Suprapubic skin (tissue), 4 donors: ENCODE results near the gene INTS6. TPM values are rescaled to one million over a fixed set of nuclear protein-coding genes. Genes with fewer than 3 reads are reported as not detected.

Source experiments
- DNase-seq, 2 donors: peaks; one replicate each; pipeline ENCODE4 v3.0.0-alpha.2; 2019; ENCODE audit warnings: low spot score in 2 of 2
- H3K27ac ChIP-seq: fragments of 200-600 bp; sonication (generic); one replicate; pipeline ENCODE4 v1.5.1; 2019
- H3K27me3 ChIP-seq: fragments of 200-600 bp; sonication (generic); one replicate; pipeline ENCODE4 v1.5.1; 2019
- H3K36me3 ChIP-seq: fragments of 200-600 bp; sonication (generic); one replicate; pipeline ENCODE4 v1.5.1; 2019
- H3K4me1 ChIP-seq: fragments of 200-600 bp; sonication (generic); one replicate; pipeline ENCODE4 v1.5.1; 2019
- H3K4me3 ChIP-seq: fragments of 200-600 bp; sonication (generic); one replicate; pipeline ENCODE4 v1.5.1; 2019; ENCODE audit warnings: mild to moderate bottlenecking
- H3K9me3 ChIP-seq: fragments of 200-600 bp; sonication (generic); one replicate; pipeline ENCODE4 v1.5.1; 2019
- EP300 ChIP-seq: sonication (generic); formaldehyde crosslinking; IDR thresholded peaks from one replicate; pipeline ENCODE4 v1.6.1; 2017; ENCODE audit warnings: antibody characterized with exemption
- POLR2A ChIP-seq, 2 donors: fragments of 450-650 bp; IDR thresholded peaks; one replicate each; pipeline ENCODE4 v1.6.1; 2017; ENCODE audit warnings: antibody characterized with exemption in 2 of 2, mild to moderate bottlenecking in 2 of 2, moderate library complexity in 2 of 2
- POLR2AphosphoS5 ChIP-seq, 3 donors: sonication (generic); formaldehyde crosslinking; IDR thresholded peaks; one replicate each; pipeline ENCODE4 v1.6.1; 2017; ENCODE audit warnings: antibody characterized with exemption in 3 of 3
- WGBS: methylation state at CpG from one replicate; pipeline ENCODE4 v1.1.5; 2018; 5-methylcytosine and 5-hydroxymethylcytosine counted together
- total RNA-seq, 4 donors: library from RNA; depleted of rRNA; stranded (reverse); fragments of >200 nt; gene quantifications; one replicate each; pipeline ENCODE4 v1.1.0, GENCODE V29; 2016
- TF ChIP-seq, protein P1 (sequence below), 2 donors: fragments of 200-600 bp in 1 of 2; fragments of 450-650 bp in 1 of 2; sonication (generic) in 1 of 2; IDR thresholded peaks; one replicate each; pipeline ENCODE4 v1.5.1; 2016 to 2019; ENCODE audit warnings: antibody characterized with exemption in 2 of 2, mild to moderate bottlenecking in 1 of 2, moderate library complexity in 1 of 2

Gene INTS6
- total RNA-seq, 4 donors from 2014 or later, result 30.7 to 48.5 (median 41.5) TPM

DNA sequence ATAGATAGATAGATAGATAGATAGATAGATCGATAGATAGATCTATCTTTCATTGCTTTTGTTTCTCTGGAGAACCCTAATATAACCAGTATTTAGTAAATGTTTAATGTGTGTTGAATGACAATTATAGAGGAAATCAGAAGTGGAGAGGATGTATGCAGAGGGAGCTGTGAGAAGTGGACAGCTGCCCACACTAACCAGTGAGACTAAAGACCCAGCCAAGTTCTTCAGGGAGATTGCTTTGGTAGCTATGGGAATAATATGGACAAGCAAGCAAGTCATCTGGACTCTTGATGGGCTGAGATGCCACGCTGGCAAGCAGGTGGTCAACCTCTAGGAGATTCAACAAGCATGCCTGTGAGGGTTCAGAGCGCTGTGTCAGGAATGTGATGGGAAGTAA, 14.9 kb upstream of the INTS6 start:
- DNase-seq, result no peak
- Histone ChIP-seq H3K4me1 (no peaks in the 10 kb centered on the region), H3K4me3 (no peak overlapping the region), H3K27ac (no peak overlapping the region), H3K9me3 (no peaks in the 10 kb centered on the region), H3K27me3 (no peaks in the 10 kb centered on the region), H3K36me3 (no peaks in the 10 kb centered on the region)
- TF ChIP-seq, protein P1, sequence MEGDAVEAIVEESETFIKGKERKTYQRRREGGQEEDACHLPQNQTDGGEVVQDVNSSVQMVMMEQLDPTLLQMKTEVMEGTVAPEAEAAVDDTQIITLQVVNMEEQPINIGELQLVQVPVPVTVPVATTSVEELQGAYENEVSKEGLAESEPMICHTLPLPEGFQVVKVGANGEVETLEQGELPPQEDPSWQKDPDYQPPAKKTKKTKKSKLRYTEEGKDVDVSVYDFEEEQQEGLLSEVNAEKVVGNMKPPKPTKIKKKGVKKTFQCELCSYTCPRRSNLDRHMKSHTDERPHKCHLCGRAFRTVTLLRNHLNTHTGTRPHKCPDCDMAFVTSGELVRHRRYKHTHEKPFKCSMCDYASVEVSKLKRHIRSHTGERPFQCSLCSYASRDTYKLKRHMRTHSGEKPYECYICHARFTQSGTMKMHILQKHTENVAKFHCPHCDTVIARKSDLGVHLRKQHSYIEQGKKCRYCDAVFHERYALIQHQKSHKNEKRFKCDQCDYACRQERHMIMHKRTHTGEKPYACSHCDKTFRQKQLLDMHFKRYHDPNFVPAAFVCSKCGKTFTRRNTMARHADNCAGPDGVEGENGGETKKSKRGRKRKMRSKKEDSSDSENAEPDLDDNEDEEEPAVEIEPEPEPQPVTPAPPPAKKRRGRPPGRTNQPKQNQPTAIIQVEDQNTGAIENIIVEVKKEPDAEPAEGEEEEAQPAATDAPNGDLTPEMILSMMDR (IDR thresholded peaks at IDR 0.05), result no peak
- no peak for TF ChIP-seq POLR2AphosphoS5 (IDR thresholded peaks at IDR 0.05)
- WGBS, result 92% methylated on average over 3 of the region's 3 CpGs

DNA sequence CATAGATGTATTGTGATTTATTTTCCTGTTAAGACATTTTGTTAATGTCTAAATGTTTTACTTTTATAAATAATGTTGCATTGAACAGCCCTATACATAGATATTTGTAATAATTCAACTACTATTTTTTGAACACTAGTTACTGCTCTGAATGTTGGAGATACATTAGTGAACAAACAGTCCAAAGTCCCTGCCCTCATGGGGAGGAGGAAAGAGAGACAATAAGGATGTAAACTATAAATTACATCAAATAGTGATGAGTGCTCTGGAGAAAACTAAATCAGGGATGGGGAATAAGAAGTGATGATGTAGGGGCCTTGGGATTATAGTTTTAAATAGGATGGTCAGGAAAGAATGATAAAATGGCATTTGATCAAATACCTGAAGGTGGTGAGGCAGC, 12.3 kb upstream of the INTS6 start:
- Histone ChIP-seq H3K4me1 (no peaks in the 10 kb centered on the region), H3K9me3 (no peaks in the 10 kb centered on the region), H3K36me3 (no peaks in the 10 kb centered on the region), H3K27ac (no peak overlapping the region), H3K4me3 (no peak overlapping the region), H3K27me3 (no peaks in the 10 kb centered on the region)
- no peak for TF ChIP-seq POLR2AphosphoS5 (IDR thresholded peaks at IDR 0.05)
- TF ChIP-seq EP300, result no peak
- TF ChIP-seq POLR2A (IDR thresholded peaks at IDR 0.05), result no peak
- TF ChIP-seq, protein P1 (IDR thresholded peaks at IDR 0.05), result no peak
- DNase-seq, result no peak

DNA sequence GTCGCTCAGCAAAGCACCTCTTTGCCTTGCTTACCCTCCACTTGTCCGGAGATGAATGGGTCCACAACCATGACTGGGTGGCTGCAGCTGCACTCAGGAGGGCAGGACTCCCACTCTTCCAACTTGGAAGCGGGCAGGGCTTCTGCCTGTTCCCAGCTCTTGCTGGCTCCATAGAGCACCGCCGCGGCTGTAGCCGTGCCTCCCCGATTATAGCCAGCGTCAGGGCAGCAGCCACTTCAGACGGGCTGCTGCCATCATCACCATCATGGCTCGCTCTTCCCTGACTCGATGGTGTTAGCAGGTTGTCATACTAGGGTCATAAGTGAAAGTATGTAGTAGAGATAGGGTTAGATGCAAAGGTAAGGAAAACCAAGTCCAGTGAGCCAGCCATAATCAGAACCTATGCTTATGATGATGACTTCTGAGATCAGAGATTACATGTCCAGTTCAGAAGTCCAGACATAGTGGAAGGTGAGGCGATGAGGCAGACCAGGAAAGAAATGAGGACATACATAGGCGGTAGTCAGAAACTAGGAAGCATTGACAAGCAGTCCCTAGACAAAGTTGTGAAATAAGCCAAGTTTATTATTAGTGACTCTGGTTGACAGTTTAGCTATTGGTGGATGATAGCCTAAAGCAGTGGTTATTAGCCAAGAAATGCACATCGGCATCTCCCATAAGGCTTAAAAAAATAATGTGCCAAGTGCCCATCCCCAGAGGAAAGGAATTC, 4.4 kb upstream of the INTS6 start:
- Histone ChIP-seq H3K4me1 (peaks cover 17% of the 10 kb centered on the region), H3K27me3 (no peaks in the 10 kb centered on the region), H3K27ac (no peak overlapping the region), H3K9me3 (no peaks in the 10 kb centered on the region), H3K36me3 (peaks cover 12% of the 10 kb centered on the region), H3K4me3 (no peak overlapping the region)
- DNase-seq, result no peak
- TF ChIP-seq, protein P1 (IDR thresholded peaks at IDR 0.05), result no peak
- no peak for TF ChIP-seq POLR2A (IDR thresholded peaks at IDR 0.05)
- no peak for TF ChIP-seq EP300
- TF ChIP-seq POLR2AphosphoS5 (IDR thresholded peaks at IDR 0.05), result no peak
- 90% methylated on average over 15 of the region's 15 CpGs for WGBS

DNA sequence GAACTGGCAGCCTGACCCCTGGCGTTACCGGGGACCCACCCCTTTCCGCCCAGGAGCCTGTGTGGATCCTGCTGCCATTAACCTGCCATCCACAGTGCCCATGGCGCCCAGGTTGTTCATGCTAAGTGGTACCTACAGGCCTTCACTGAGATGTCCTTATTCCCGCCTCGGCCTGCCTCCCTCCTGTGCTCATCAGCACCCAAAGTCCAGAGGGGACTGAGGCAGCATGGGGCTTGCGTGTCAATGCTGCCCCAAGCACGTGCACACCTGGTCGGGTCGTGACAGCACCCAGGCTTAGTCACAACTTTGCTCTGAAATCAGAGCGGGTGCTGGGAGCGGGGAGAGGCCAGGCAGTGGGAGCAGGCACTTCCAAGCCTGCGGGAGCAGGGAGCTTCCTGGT, 3.7 kb upstream of the INTS6 start:
- 93% methylated on average over 11 of the region's 13 CpGs for WGBS
- no peak overlapping the region for H3K27ac ChIP-seq
- H3K36me3 ChIP-seq, result peaks cover 12% of the 10 kb centered on the region

DNA sequence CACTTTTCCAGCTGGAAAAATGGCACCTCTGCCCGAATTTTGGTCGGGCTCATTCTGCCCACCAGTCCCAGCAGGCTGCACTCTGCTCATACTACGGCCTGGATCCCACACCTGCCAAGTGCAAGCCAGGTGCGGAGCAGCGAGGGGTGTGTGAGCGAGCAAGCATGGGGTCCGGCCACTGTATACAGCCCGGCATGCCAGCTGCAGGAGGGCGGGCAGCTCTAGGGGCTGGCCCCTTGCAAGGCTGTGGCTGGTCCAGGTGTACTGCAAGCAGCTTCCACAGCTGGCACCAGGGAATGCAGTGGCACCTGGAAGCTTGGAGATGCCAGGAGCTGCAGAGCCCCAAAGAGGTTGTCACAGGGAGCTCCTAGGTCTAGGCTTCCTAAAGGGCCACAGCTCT, 2.7 kb upstream of the INTS6 start:
- Histone ChIP-seq H3K4me3 (no peak overlapping the region), H3K27me3 (no peaks in the 10 kb centered on the region), H3K27ac (no peak overlapping the region), H3K36me3 (peaks cover 12% of the 10 kb centered on the region), H3K4me1 (peaks cover 25% of the 10 kb centered on the region), H3K9me3 (no peaks in the 10 kb centered on the region)
- no peak for TF ChIP-seq POLR2AphosphoS5 (IDR thresholded peaks at IDR 0.05)
- TF ChIP-seq, protein P1 (IDR thresholded peaks at IDR 0.05), result no peak
- TF ChIP-seq POLR2A (IDR thresholded peaks at IDR 0.05), result no peak
- TF ChIP-seq EP300, result no peak
- no peak for DNase-seq
- 96% methylated on average over 8 of the region's 9 CpGs for WGBS

More for the DNA sequence above, 3.7 kb upstream of the INTS6 start:
- H3K4me3 ChIP-seq, result no peak overlapping the region
- H3K9me3 ChIP-seq, result no peaks in the 10 kb centered on the region
- peaks cover 17% of the 10 kb centered on the region for H3K4me1 ChIP-seq
- no peaks in the 10 kb centered on the region for H3K27me3 ChIP-seq
- DNase-seq, result no peak
- TF ChIP-seq EP300 (no peak), POLR2AphosphoS5 (IDR thresholded peaks at IDR 0.05) (no peak), POLR2A (IDR thresholded peaks at IDR 0.05) (no peak)
- TF ChIP-seq, protein P1 (IDR thresholded peaks at IDR 0.05), result no peak
